ENCODE measurements around the gene RNF166.

RNF166 gene

GRCh38 chr16:88694221-88695087 lies 11.8 kb downstream of the RNF166 start:
- no peak for DNase-seq

DNA sequence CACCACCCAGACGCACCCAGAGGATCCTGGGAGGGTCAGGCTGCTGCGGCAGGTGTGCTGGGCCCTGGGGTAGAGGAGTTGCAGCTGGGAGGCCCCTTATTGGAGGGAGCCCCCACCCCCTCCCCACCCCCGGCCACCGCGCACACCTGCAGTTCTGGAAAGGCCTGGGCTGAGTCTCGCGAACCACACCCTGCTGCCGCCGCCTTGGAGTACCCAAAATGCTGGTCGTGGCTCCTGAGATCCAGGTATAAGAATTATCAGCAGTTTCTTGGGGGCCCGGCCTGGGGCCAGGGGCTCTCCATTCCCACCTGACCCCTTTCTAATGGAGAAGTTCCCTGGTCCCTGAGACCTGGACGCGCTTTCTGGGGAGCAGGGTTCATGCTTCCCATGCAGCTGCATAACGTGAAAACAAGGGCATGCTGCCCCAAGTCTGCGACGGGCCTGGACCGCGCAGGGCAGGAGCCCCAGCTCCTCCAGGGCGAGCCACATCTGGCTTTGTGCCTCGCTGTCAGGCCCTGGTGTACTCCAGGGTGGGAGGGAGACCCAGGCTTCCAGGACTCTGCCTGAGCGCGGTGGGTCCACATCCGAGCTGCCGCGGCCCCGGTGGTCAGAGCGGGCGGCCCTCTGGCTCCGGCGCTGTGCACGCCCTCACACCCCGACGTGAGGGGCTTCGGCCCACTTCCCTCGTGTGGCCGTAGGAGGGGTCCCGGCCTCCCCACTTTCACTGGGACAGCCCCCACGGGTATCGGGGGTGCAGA lies 12.6 kb downstream of the RNF166 start:
- no peak for DNase-seq

DNA sequence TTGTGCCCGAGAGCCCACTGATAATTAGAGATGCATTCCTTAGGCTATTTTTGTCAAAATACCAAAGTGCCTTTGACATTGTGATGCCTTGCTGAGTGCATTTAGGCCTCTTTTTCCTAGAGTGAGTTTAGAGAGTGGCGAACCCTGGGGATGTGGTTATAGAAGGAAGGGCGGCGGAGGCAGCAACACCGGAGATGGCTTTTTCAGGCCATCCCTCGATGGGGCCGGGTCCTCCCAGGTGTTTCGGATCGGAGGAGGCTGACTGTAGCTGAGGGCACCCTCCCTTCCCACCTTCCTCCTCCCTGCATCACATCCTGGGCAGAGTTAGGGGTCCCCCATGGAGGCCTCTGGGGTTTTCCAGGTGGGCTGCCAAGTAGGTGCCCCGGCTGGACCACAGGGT lies 13.3 kb downstream of the RNF166 start:
- DNase-seq: no peak

GRCh38 chr16:88691924-88692560 lies 14.2 kb downstream of the RNF166 start:
- peak in 12 of 51 donors; percentile 12 to 56 (median 29) for DNase-seq

GRCh38 chr16:88691129-88691813 lies 14.9 kb downstream of the RNF166 start:
- DNase-seq: no peak

DNA sequence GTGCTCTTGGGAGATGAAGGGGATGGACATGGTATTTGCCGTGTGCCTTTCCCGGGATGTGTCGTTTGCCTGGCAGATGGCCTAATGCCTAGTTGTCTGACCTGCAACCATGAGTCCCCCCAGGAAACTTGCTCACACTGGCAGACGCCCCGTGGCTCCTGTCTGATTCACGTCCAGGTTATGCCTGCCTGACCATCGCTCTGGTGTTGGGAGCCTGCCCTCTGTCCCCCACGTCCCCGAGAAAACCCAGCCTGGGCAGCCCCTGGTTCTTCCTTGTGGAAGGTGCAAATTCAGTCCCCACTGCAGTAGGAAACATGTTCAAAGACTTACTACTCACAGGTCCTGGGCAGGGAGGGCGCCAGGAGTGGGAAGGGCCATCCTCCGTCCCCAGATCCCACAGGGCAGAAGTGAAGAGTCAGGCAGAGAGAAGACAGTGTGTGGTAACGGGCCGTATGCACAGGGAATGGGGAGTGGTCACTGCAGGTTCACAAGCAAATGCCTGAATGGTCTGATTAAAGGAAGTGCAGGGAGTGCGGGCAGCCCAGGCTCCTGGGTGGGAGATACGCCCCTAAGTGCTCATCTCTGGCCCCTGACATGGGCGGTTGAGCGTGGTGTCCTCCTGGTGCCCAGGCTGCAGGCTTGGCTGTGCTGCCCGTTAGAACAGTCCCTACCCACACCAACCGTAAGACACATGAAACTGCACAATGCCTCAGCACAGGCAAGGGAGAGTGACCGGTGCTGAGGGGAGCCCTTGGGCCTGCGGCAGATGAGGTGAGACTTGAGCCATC lies 15.7 kb downstream of the RNF166 start:
- DNase-seq: no peak

DNA sequence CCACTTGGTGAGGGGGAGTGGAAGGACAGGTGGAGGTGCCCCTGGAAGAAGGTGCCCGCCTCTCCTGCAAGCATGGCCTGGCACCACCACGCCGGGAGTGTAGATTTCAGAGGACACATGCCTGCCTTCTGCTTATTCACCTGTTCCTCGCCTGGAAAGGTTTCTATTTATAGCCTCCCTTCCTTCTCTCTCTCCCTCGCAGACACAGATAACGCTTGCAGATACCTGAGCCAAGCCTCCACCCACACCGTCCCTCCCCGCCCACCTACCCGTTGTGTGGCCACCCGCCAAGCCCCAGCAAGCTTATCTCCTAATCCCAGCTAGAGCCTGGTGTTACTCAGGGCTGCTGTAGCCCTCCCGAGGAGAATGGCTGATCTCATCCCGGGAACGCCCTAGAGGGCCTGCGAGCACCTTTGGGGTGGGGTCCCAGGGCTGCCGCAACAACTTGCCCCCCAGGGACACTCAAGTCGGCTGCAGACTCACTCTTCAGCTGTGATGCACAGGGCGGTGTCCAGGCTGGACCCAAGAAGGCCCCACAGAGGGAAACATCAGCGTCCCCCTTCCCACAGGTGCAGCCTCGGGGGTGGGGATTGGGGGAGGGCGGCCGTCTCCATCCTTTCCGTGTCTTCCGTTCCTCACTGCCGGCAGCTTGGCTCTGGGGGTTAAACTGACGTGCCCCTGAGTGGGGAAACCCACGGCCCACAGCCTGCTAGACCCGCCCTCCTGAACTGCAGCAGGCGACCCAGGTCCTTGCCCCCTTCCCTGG lies 18.0 kb downstream of the RNF166 start:
- DNase-seq: peak in 2 of 51 donors; percentile 2 to 45

DNA sequence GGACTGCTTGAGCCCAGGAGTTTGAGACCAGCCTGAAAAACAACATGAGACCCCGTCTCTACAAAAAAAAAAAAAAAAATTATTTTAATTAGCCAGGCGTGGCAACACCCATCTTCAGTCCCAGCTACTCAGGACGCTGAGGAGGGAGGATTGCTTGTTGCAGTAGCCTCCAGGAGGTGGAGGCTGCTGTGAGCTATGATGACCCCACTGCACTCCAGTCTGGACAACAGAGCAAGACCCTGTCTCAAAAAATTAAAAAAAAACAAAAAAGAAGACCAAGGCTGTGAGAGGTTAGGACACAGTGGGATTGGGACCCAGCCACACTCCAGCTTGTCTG lies 18.6 kb downstream of the RNF166 start:
- DNase-seq: no peak

DNA sequence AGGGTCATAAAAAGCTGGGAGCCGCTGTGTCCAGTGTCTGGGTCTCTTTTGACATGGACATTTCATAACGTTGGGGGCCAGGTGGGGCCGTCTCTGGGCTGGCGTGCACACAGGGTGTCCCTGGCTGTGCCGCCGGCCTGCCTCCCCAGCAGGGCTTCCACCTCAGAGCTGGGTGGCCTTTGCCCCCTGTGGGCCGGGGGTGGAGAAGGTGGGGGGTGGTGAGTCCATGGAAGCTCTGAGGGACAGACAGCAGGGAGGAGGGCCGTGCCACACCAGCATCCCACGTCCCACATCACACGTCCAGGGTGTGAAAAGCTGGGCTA lies 19.0 kb downstream of the RNF166 start:
- peak in 1 of 51 donors; percentile 31 for DNase-seq

GRCh38 chr16:88686439-88687253 lies 19.6 kb downstream of the RNF166 start, which contains the start of gene SNAI3:
Gene SNAI3, minus strand, starts transcription at chr16:88686507. Its CDS starts 101 bp downstream, at chr16:88686406.
- peak in 36 of 51 donors; percentile 4 to 70 (median 34) for DNase-seq

DNA sequence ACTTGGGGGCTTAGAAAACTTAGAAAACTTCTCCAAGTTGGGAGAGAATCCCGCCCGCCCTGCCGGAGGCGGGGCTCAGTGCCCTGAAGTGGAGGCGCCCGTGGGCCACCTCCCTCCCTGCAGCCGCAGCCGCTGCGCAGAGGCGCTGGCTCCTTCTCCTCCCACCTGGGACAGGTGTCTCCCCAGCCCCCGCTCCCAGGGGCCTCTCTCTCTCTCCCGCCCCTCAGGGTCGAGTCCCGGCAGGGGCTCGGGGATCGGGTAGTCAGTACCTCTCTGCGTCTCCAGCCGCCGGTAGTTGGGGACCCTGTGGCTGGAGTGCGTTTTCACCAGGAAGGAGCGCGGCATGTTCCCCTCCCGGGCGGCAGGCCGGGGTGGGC lies 20.2 kb downstream of the RNF166 start:
- DNase-seq: no peak

- peak in 1 of 51 donors; percentile 26 for DNase-seq
Observed at GRCh38 chr16:88685156-88686061, 20.8 kb downstream of the RNF166 start.

DNA sequence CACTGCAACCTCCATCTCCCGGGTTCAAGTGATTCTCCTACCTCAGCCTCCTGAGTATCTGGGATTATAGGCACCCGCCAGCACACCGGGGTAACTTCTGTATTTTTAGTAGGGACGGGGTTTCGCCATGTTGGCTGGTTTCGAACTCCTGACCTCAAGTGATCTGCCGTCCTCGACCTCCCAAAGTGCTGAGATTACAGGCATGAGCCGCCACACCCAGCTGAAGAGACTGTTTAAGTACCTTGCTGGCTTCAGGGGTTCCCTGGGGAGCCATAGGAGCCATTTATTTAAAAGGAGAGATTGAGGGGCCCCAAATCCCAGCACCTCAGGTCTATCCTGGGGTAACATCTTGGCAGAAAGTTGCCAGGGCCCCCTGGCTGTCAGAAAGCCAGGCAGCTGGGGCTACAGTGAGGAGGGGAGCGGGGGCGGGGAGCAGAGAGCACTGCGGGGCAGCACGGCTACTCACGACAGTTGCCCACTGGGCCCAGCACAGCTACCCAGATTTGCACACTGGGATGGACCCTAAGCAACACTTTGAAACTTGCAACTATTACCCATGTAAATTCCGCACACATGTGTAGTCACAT lies 21.5 kb downstream of the RNF166 start:
- DNase-seq: no peak

GRCh38 chr16:88681709-88682451 lies 24.3 kb downstream of the RNF166 start:
- DNase-seq: peak in 22 of 51 donors; percentile 15 to 79 (median 38)

- no peak for DNase-seq
Observed at GRCh38 chr16:88681084-88681680, 25.0 kb downstream of the RNF166 start.

- no peak for DNase-seq
Observed at GRCh38 chr16:88680554-88681083, 25.6 kb downstream of the RNF166 start.
